ENCODE measurements around the gene CYTH2.
A peak's percentile ranks its signal among the peaks of the same experiment; 100 is the strongest.

DNA sequence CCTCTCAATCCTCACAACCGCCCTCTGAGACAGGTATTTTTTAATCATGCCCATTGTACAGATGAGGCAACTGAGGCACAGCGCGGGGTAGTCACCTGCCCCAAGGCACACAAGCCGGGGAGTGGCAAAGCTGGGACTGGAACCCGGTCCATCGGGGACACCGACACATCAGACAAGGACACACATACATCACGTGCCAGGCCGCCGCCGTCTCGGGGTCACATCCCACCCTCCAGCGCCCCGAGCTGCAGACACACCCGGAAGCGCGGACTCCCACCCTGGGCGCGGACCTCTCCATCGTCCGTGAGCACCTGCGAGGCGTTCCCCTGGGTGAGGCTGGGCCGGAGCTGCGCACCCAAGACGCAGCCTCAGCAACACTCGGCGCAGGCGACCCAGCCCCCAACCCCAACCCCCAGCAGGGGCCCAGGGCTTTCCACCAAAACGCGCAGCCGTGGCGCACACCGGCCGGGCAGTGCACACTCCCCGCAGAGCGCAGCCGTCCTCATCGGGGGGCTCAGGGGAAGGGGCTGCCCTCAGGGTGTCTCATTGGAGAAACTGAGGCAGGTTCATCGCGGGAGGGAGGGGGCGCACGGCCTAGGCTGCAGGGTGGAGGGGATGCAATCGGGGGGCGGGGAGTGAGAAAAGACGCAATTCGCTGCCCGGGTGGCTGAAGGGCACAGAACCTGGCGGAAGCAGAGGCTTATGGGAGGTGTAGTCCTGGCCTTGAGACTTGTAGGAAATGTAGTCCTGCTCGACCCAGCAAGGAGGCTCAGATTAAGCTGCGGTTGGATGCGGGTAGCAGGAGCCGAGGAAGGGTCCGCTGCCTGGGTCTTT is 44.3 kb downstream of the CYTH2 start:
- TF ChIP-seq TCF12 (IDR thresholded peaks at IDR 0.05; ENCODE audit: low read depth, low read length) (no peak), ASH2L (IDR thresholded peaks at IDR 0.05; ENCODE audit: low read length) (peak; percentile 84), CHD1 (IDR thresholded peaks at IDR 0.05; ENCODE audit: low read depth, low read length) (no peak), MAFK (IDR thresholded peaks at IDR 0.05; ENCODE audit: low read depth, low read length) (no peak), POLR2A (IDR thresholded peaks at IDR 0.05; ENCODE audit: control extremely low read depth in 1 of 2, low read depth in 2 of 2, low read length in 2 of 2) (no peak; a peak in 1 of 3 replicates), BCL11A (IDR thresholded peaks at IDR 0.05; ENCODE audit: low read depth in 2 of 2, low read length in 2 of 2) (no peak), POLR2AphosphoS5 (IDR thresholded peaks at IDR 0.05; ENCODE audit: low read depth, low read length) (no peak), CBX8 (IDR thresholded peaks at IDR 0.05; ENCODE audit: borderline replicate concordance, low read depth, low read length) (no peak), SRF (IDR thresholded peaks at IDR 0.05; ENCODE audit: low read depth, low read length) (no peak), TEAD4 (IDR thresholded peaks at IDR 0.05; ENCODE audit: low read depth, low read length) (no peak), SP1 (IDR thresholded peaks at IDR 0.05; ENCODE audit: low read depth, low read length) (no peak), RXRA (IDR thresholded peaks at IDR 0.05; ENCODE audit: insufficient read depth, low read depth, low read length) (no peak)
- TF ChIP-seq, protein P1, sequence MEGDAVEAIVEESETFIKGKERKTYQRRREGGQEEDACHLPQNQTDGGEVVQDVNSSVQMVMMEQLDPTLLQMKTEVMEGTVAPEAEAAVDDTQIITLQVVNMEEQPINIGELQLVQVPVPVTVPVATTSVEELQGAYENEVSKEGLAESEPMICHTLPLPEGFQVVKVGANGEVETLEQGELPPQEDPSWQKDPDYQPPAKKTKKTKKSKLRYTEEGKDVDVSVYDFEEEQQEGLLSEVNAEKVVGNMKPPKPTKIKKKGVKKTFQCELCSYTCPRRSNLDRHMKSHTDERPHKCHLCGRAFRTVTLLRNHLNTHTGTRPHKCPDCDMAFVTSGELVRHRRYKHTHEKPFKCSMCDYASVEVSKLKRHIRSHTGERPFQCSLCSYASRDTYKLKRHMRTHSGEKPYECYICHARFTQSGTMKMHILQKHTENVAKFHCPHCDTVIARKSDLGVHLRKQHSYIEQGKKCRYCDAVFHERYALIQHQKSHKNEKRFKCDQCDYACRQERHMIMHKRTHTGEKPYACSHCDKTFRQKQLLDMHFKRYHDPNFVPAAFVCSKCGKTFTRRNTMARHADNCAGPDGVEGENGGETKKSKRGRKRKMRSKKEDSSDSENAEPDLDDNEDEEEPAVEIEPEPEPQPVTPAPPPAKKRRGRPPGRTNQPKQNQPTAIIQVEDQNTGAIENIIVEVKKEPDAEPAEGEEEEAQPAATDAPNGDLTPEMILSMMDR (IDR thresholded peaks at IDR 0.05; ENCODE audit: control extremely low read depth in 1 of 3, insufficient read depth in 1 of 3, low read depth in 1 of 3, low read length in 3 of 3), result peak in 1 of 3 experiments; percentile 1; a peak in 1 of 4 replicates
